Mesenchymal stem cell (in vitro differentiated cells and primary cell): Measurements from ENCODE around the gene OR2G2. TPM values are rescaled to one million over a fixed set of nuclear protein-coding genes. Genes with fewer than 3 reads are reported as not detected.

Experiments
- DNase-seq: peaks from one replicate; pipeline ENCODE4 v3.0.0-alpha.2; 2013
- H2AFZ ChIP-seq: one replicate; pipeline ENCODE4 v1.6.1; 2013; ENCODE audit warnings: low read depth, mild to moderate bottlenecking, control low read depth, inconsistent platforms, low read length, moderate library complexity
- H2AK5ac ChIP-seq: 2 replicates; pipeline ENCODE4 v1.6.1; 2013; ENCODE audit warnings: low read length, moderate library complexity, mild to moderate bottlenecking, inconsistent platforms; ENCODE audit not compliant: severe bottlenecking
- H2BK120ac ChIP-seq: one replicate; pipeline ENCODE4 v1.6.1; 2013; ENCODE audit warnings: low read depth, mild to moderate bottlenecking, inconsistent platforms, low read length, moderate library complexity
- H2BK12ac ChIP-seq, 2 experiments: one replicate each; pipeline ENCODE4 v1.6.1; 2013; ENCODE audit warnings: inconsistent platforms in 2 of 2, low read length in 2 of 2, mild to moderate bottlenecking in 2 of 2, moderate library complexity in 2 of 2, control low read depth in 1 of 2
- H2BK15ac ChIP-seq: one replicate; pipeline ENCODE4 v1.6.1; 2013; ENCODE audit warnings: mild to moderate bottlenecking, low read depth, inconsistent platforms; ENCODE audit not compliant: poor library complexity, severe bottlenecking
- H2BK5ac ChIP-seq: 2 replicates; pipeline ENCODE4 v1.6.1; 2013; ENCODE audit warnings: low read depth, mild to moderate bottlenecking, low read length, control low read depth, inconsistent platforms; ENCODE audit not compliant: poor library complexity, severe bottlenecking
- H3K14ac ChIP-seq, 2 experiments: one replicate each; pipeline ENCODE4 v1.6.1; 2013; ENCODE audit warnings: inconsistent platforms in 2 of 2, low read length in 2 of 2, control low read depth in 1 of 2, mild to moderate bottlenecking in 1 of 2, moderate library complexity in 1 of 2
- H3K18ac ChIP-seq, 2 experiments: one replicate each; pipeline ENCODE4 v1.6.1; 2013; ENCODE audit warnings: inconsistent platforms in 2 of 2, low read length in 2 of 2, control low read depth in 1 of 2, low read depth in 1 of 2, mild to moderate bottlenecking in 1 of 2
- H3K23ac ChIP-seq, 2 experiments: one replicate each; pipeline ENCODE4 v1.6.1; 2013; ENCODE audit warnings: inconsistent platforms in 2 of 2, low read length in 2 of 2, mild to moderate bottlenecking in 2 of 2, moderate library complexity in 2 of 2, control low read depth in 1 of 2
- H3K27ac ChIP-seq: 2 replicates; pipeline ENCODE4 v1.5.1; 2013; ENCODE audit warnings: mild to moderate bottlenecking, moderate library complexity, low read length, control low read depth, inconsistent platforms; ENCODE audit not compliant: poor library complexity, severe bottlenecking
- H3K27me3 ChIP-seq, 2 experiments: 2 replicates each; pipeline versions ENCODE4 v1.6.1 to v1.7.0; 2013; ENCODE audit warnings: low read length in 2 of 2, mild to moderate bottlenecking in 2 of 2, moderate library complexity in 2 of 2, control low read depth in 1 of 2, inconsistent platforms in 1 of 2; ENCODE audit not compliant: control insufficient read depth in 1 of 2, insufficient read depth in 1 of 2
- H3K36me3 ChIP-seq, 2 experiments: 2 replicates each; pipeline versions ENCODE4 v1.6.1 to v1.7.0; 2013; ENCODE audit warnings: low read length in 2 of 2, control low read depth in 1 of 2, inconsistent platforms in 1 of 2, low read depth in 1 of 2, mild to moderate bottlenecking in 1 of 2; ENCODE audit not compliant: insufficient read depth in 2 of 2, control insufficient read depth in 1 of 2
- H3K4ac ChIP-seq, 2 experiments: one replicate each; pipeline ENCODE4 v1.6.1; 2013; ENCODE audit warnings: inconsistent platforms in 2 of 2, low read length in 2 of 2, mild to moderate bottlenecking in 2 of 2, moderate library complexity in 2 of 2, control low read depth in 1 of 2, low read depth in 1 of 2
- H3K4me1 ChIP-seq: 2 replicates; pipeline ENCODE4 v1.6.1; 2013; ENCODE audit warnings: low read depth, low read length, control low read depth; ENCODE audit not compliant: control insufficient read depth, insufficient read depth
- H3K4me2 ChIP-seq: 2 replicates; pipeline ENCODE4 v1.6.1; 2013; ENCODE audit warnings: low read length, mild to moderate bottlenecking, inconsistent platforms; ENCODE audit not compliant: poor library complexity, severe bottlenecking
- H3K4me3 ChIP-seq, 2 experiments: 2 replicates each; pipeline versions ENCODE4 v1.5.1 to v1.7.0; 2013; ENCODE audit warnings: low read length in 2 of 2, mild to moderate bottlenecking in 2 of 2, control low read depth in 1 of 2, low read depth in 1 of 2; ENCODE audit not compliant: insufficient read depth in 1 of 2
- H3K79me1 ChIP-seq: replicated peaks from 2 replicates; pipeline ENCODE4 v1.6.1; 2013; ENCODE audit warnings: mild to moderate bottlenecking, control low read depth, low read length, inconsistent platforms; ENCODE audit not compliant: poor library complexity, severe bottlenecking
- H3K9ac ChIP-seq: 2 replicates; pipeline ENCODE4 v1.7.0; 2013; ENCODE audit warnings: mild to moderate bottlenecking, low read length, moderate library complexity
- H3K9me3 ChIP-seq: 2 replicates; pipeline ENCODE4 v1.7.0; 2013; ENCODE audit warnings: mild to moderate bottlenecking, low read length; ENCODE audit not compliant: control insufficient read depth
- H4K8ac ChIP-seq: one replicate; pipeline ENCODE4 v1.6.1; 2013; ENCODE audit warnings: inconsistent platforms, mild to moderate bottlenecking, low read length, moderate library complexity
- H4K91ac ChIP-seq: one replicate; pipeline ENCODE4 v1.6.1; 2013; ENCODE audit warnings: mild to moderate bottlenecking, low read length, inconsistent platforms
- WGBS: methylation state at CpG from one replicate; pipeline ENCODE4 v1.1.7; 2013; ENCODE audit warnings: mixed read lengths; 5-methylcytosine and 5-hydroxymethylcytosine counted together
- polyA plus RNA-seq, 2 experiments: library from polyadenylated mRNA; stranded (reverse); fragments of 200-250 nt; gene quantifications; one replicate each; pipeline ENCODE4 v1.2.3, GENCODE V29; 2013

The OR2G2 gene
- polyA plus RNA-seq (2013, experiment 1 of 2), result not detected
- not detected for polyA plus RNA-seq (2013, experiment 2 of 2)

GRCh38 chr1:247588060-247588459 is at the start of gene OR2G2:
Gene OR2G2 (plus strand): TSS chr1:247588360. CDS start chr1:247588360, 0 bp downstream.
- no peak within 1 kb of the TSS for H3K4ac ChIP-seq
- no peaks in the 10 kb centered on the region for H3K36me3 ChIP-seq
- no peak within 1 kb of the TSS for H4K8ac ChIP-seq
- peaks cover 8% of the 10 kb centered on the region for H3K9me3 ChIP-seq
- no peak within 1 kb of the TSS for H3K27ac ChIP-seq
- H2BK12ac ChIP-seq, result no peak within 1 kb of the TSS
- H3K23ac ChIP-seq, result no peak within 1 kb of the TSS
- no peaks in the 10 kb centered on the region for H3K79me1 ChIP-seq
- no peaks in the 10 kb centered on the region for H3K27me3 ChIP-seq
- H3K18ac ChIP-seq, result no peak within 1 kb of the TSS
- no peak for DNase-seq
- H2AK5ac ChIP-seq, result no peak within 1 kb of the TSS
- no peak within 1 kb of the TSS for H2BK120ac ChIP-seq
- H3K14ac ChIP-seq, result no peak within 1 kb of the TSS
- no peaks in the 10 kb centered on the region for H3K4me1 ChIP-seq
- H3K9ac ChIP-seq, result no peak within 1 kb of the TSS
- 80% methylated on average over 2 of the region's 2 CpGs for WGBS
- no peak within 1 kb of the TSS for H2AFZ ChIP-seq
- no peak within 1 kb of the TSS for H3K4me3 ChIP-seq
- no peak within 1 kb of the TSS for H3K4me2 ChIP-seq
- no peak within 1 kb of the TSS for H2BK15ac ChIP-seq
- H4K91ac ChIP-seq, result no peak within 1 kb of the TSS
- no peak within 1 kb of the TSS for H2BK5ac ChIP-seq

- Histone ChIP-seq H4K8ac (no peak overlapping the region), H3K14ac (no peak overlapping the region)
- 68% methylated on average over 5 of the region's 5 CpGs for WGBS
These were observed 49.6 kb upstream of the OR2G2 start for GRCh38 chr1:247538561-247538960.

GRCh38 chr1:247539215-247539614 is 48.9 kb upstream of the OR2G2 start:
- H3K4ac ChIP-seq, result no peak overlapping the region
- no peak overlapping the region for H2BK12ac ChIP-seq
- H3K9ac ChIP-seq, result no peak overlapping the region
- no peaks in the 10 kb centered on the region for H3K36me3 ChIP-seq
- H2BK120ac ChIP-seq, result no peak overlapping the region
- H2AFZ ChIP-seq, result no peak overlapping the region
- H3K4me2 ChIP-seq, result no peak overlapping the region
- no peak overlapping the region for H2BK15ac ChIP-seq
- H2AK5ac ChIP-seq, result no peak overlapping the region
- no peak overlapping the region for H3K23ac ChIP-seq
- H3K27ac ChIP-seq, result no peak overlapping the region
- H3K18ac ChIP-seq, result no peak overlapping the region
- H2BK5ac ChIP-seq, result no peak overlapping the region
- H3K4me3 ChIP-seq, result no peak overlapping the region
- 58% methylated on average over 5 of the region's 6 CpGs for WGBS
- H3K14ac ChIP-seq, result no peak overlapping the region
- H4K8ac ChIP-seq, result no peak overlapping the region
- H3K79me1 ChIP-seq, result no peaks in the 10 kb centered on the region
- H4K91ac ChIP-seq, result no peak overlapping the region
- H3K4me1 ChIP-seq, result no peaks in the 10 kb centered on the region
- peaks cover 6% of the 10 kb centered on the region for H3K9me3 ChIP-seq
- H3K27me3 ChIP-seq, result no peaks in the 10 kb centered on the region
- DNase-seq, result no peak

More at GRCh38 chr1:247538561-247538960, 49.6 kb upstream of the OR2G2 start:
- no peak overlapping the region for H2BK120ac ChIP-seq
- no peaks in the 10 kb centered on the region for H3K27me3 ChIP-seq
- no peak overlapping the region for H2AK5ac ChIP-seq
- H2AFZ ChIP-seq, result no peak overlapping the region
- peaks cover 6% of the 10 kb centered on the region for H3K9me3 ChIP-seq
- H2BK15ac ChIP-seq, result no peak overlapping the region
- no peaks in the 10 kb centered on the region for H3K36me3 ChIP-seq
- H3K9ac ChIP-seq, result no peak overlapping the region
- H3K27ac ChIP-seq, result no peak overlapping the region
- no peak overlapping the region for H3K4me3 ChIP-seq
- no peak overlapping the region for H3K4me2 ChIP-seq
- H2BK5ac ChIP-seq, result no peak overlapping the region
- no peak overlapping the region for H3K23ac ChIP-seq
- no peaks in the 10 kb centered on the region for H3K4me1 ChIP-seq
- no peak overlapping the region for H2BK12ac ChIP-seq
- no peaks in the 10 kb centered on the region for H3K79me1 ChIP-seq
- no peak overlapping the region for H3K4ac ChIP-seq
- H3K18ac ChIP-seq, result no peak overlapping the region
- no peak for DNase-seq
- H4K91ac ChIP-seq, result no peak overlapping the region

GRCh38 chr1:247540581-247540980 is 47.6 kb upstream of the OR2G2 start:
- no peaks in the 10 kb centered on the region for H3K27me3 ChIP-seq
- H3K27ac ChIP-seq, result no peak overlapping the region
- 71% methylated on average over 6 of the region's 7 CpGs for WGBS
- H3K14ac ChIP-seq, result no peak overlapping the region
- H4K8ac ChIP-seq, result no peak overlapping the region
- no peak overlapping the region for H2BK120ac ChIP-seq
- H3K4me2 ChIP-seq, result no peak overlapping the region
- no peak for DNase-seq
- peaks cover 6% of the 10 kb centered on the region for H3K9me3 ChIP-seq
- no peak overlapping the region for H3K18ac ChIP-seq
- H2AK5ac ChIP-seq, result no peak overlapping the region
- H3K4me1 ChIP-seq, result no peaks in the 10 kb centered on the region
- H2BK15ac ChIP-seq, result no peak overlapping the region
- H3K79me1 ChIP-seq, result no peaks in the 10 kb centered on the region
- H2BK5ac ChIP-seq, result no peak overlapping the region
- H2AFZ ChIP-seq, result no peak overlapping the region
- no peak overlapping the region for H2BK12ac ChIP-seq
- no peak overlapping the region for H3K4me3 ChIP-seq
- H3K4ac ChIP-seq, result no peak overlapping the region
- H3K23ac ChIP-seq, result no peak overlapping the region
- no peak overlapping the region for H4K91ac ChIP-seq
- H3K9ac ChIP-seq, result no peak overlapping the region
- no peaks in the 10 kb centered on the region for H3K36me3 ChIP-seq
